Ovary (tissue), 9 donors: ENCODE results near the gene OXA1L. TPM values are rescaled to one million over a fixed set of nuclear protein-coding genes. Genes with fewer than 3 reads are reported as not detected.
"Not testable (repeated sequence)": the region's sequence is repeated elsewhere in the genome, so short reads cannot be mapped to it uniquely, and the experiment has no call there.

Experiments
- DNase-seq, 5 donors: peaks; one replicate each; pipeline ENCODE4 v3.0.0-alpha.2; 2019 to 2020
- H3K27ac ChIP-seq, 2 donors: fragments of 200-600 bp; one replicate each; pipeline versions ENCODE4 v1.5.1 to v1.8.0; 2019 to 2022
- H3K27me3 ChIP-seq: fragments of 200-600 bp; one replicate; pipeline ENCODE4 v1.8.0; 2022
- H3K36me3 ChIP-seq: fragments of 200-600 bp; sonication (generic); one replicate; pipeline ENCODE4 v1.5.1; 2019
- H3K4me1 ChIP-seq: one replicate; pipeline ENCODE4 v1.8.1; 2013; ENCODE audit warnings: mild to moderate bottlenecking, moderate library complexity; ENCODE audit not compliant: insufficient read depth
- H3K4me3 ChIP-seq: fragments of 200-600 bp; sonication (generic); one replicate; pipeline ENCODE4 v1.5.1; 2017
- H3K9me3 ChIP-seq, 2 donors: fragments of 200-600 bp in 1 of 2; sonication (generic) in 1 of 2; one replicate each; pipeline versions ENCODE4 v1.5.1 to v1.8.1; 2013 to 2019; ENCODE audit warnings: mild to moderate bottlenecking in 1 of 2, moderate library complexity in 1 of 2
- EP300 ChIP-seq: sonication (generic); formaldehyde crosslinking; IDR thresholded peaks from one replicate; pipeline ENCODE4 v1.6.1; 2017; ENCODE audit warnings: antibody characterized with exemption
- POLR2A ChIP-seq: fragments of 450-650 bp; IDR thresholded peaks from one replicate; pipeline ENCODE4 v1.6.1; 2017; ENCODE audit warnings: antibody characterized with exemption, mild to moderate bottlenecking, moderate library complexity
- WGBS, 3 donors: extraction: QIAGEN DNeasy Blood & Tissue Kit in 1 of 3; methylation state at CpG; one replicate each; pipeline versions ENCODE4 v1.1.5 to v1.1.7; 2013 to 2017; 5-methylcytosine and 5-hydroxymethylcytosine counted together
- intact Hi-C, 4 donors: fragments of 100-400 bp; cut with DNase I; formaldehyde crosslinking; loops; one replicate each; pipeline versions ENCODE4 v1.11.0 to v1.15.1; 2022 to 2023
- polyA plus RNA-seq, 2 donors: library from polyadenylated mRNA; stranded (reverse); fragments of 200-250 nt in 1 of 2; fragments of 350-450 nt in 1 of 2; fragmentation: Illumina TruSeq in 1 of 2; extraction: RNeasy Lipid Tissue Mini Kit (QIAGEN cat#74804) in 1 of 2; gene quantifications; one replicate each; pipeline ENCODE4 v1.2.3, GENCODE V29; 2013 to 2014
- total RNA-seq, 7 donors: library from RNA; depleted of rRNA in 2 of 7; stranded (reverse); fragments of >200 nt in 2 of 7; fragmentation: NEBNext Ultra II Directional in 3 of 7; extraction: Animal tissue kit (Norgen Biotek cat#: 25700) in 3 of 7; gene quantifications; one replicate each; pipeline versions ENCODE4 v1.1.0 to v1.2.4, GENCODE V29; 2016 to 2023
- TF ChIP-seq, protein P1 (sequence below), 3 donors: fragments of 450-650 bp in 2 of 3; fragments of 200-600 bp in 1 of 3; IDR thresholded peaks; one replicate each; pipeline versions ENCODE4 v1.5.1 to v1.8.0; 2016 to 2022; ENCODE audit warnings: antibody characterized with exemption in 3 of 3, mild to moderate bottlenecking in 1 of 3
- donor health status: DM: no; HTN: no; CAD: no; lungs with moderate emphysema.
- donor health status: DM: no; HTN: no; CAD: no.
- donor health status: Bipolar disorder and iron deficiency.
- donor health status: DM: yes; HTN: yes; CAD: no.
- donor health status: DM: no; HTN: no; CAD: no.
- donor health status: DM: yes; HTN: yes; CAD: no.

Gene OXA1L
- total and polyA plus RNA-seq, 9 donors: 52.7 to 199 (median 85.5) TPM

DNA sequence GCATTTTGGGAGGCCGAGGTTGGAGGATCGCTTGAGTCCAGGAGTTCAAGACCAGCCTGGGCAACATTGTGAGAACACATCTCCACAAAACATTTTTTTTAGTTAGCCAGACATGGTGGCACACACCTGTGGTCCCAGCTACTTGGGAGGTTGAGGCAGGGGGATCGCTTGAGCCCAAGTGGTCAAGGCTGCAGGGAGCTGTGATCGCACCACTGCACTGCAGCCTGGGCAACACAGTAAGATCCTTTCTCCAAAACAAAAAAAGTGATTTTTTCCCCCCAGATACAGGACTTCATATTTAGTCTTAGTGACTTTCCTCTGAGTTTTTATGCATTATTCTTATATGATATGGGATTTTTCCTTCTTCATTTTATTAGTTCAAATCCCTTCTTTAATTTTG, 20.2 kb downstream of the OXA1L start:
- Histone ChIP-seq H3K4me3 (no peak overlapping the region), H3K36me3 (no peaks in the 10 kb centered on the region), H3K27me3 (no peaks in the 10 kb centered on the region), H3K27ac (no peak overlapping the region), H3K9me3 (no peaks in the 10 kb centered on the region), H3K4me1 (no peaks in the 10 kb centered on the region)
- no peak for DNase-seq
- intact Hi-C loops: no loop called here
- WGBS, 3 donors: 91 to 95% (median 92%) methylated on average over 4 of the region's 4 CpGs
- TF ChIP-seq EP300 (no peak), POLR2A (no peak)
- TF ChIP-seq, protein P1, sequence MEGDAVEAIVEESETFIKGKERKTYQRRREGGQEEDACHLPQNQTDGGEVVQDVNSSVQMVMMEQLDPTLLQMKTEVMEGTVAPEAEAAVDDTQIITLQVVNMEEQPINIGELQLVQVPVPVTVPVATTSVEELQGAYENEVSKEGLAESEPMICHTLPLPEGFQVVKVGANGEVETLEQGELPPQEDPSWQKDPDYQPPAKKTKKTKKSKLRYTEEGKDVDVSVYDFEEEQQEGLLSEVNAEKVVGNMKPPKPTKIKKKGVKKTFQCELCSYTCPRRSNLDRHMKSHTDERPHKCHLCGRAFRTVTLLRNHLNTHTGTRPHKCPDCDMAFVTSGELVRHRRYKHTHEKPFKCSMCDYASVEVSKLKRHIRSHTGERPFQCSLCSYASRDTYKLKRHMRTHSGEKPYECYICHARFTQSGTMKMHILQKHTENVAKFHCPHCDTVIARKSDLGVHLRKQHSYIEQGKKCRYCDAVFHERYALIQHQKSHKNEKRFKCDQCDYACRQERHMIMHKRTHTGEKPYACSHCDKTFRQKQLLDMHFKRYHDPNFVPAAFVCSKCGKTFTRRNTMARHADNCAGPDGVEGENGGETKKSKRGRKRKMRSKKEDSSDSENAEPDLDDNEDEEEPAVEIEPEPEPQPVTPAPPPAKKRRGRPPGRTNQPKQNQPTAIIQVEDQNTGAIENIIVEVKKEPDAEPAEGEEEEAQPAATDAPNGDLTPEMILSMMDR (IDR thresholded peaks at IDR 0.05): no peak

DNA sequence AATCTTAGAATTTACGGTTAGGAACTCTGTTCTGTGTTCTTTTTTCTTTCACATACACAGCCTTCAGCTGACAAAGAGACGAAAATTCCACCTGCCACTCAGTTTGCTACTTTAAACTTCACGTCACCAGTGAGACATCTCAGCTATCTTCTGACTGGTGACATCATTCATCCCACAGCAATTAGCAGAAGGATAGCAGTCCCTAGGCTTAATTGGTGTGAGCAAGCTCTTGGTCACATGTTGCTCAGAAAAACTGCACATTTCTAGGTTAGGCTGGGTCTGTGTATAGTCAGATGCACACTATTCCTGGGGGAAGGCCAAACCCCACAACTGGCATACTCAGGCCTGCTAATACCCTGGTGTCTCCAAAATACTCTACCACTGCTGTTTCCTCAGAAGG, 24.8 kb downstream of the OXA1L start:
- no peak overlapping the region for H3K4me3 ChIP-seq
- no peak for DNase-seq
- 44 to 61% (median 45%) methylated on average over 3 of the region's 3 CpGs for WGBS, 3 donors
- intact Hi-C loops: no loop called here
- TF ChIP-seq POLR2A (no peak), EP300 (no peak)
- TF ChIP-seq, protein P1 (IDR thresholded peaks at IDR 0.05): no peak
- no peak overlapping the region for H3K27ac ChIP-seq
- no peaks in the 10 kb centered on the region for H3K9me3 ChIP-seq
- H3K27me3 ChIP-seq: no peaks in the 10 kb centered on the region
- H3K4me1 ChIP-seq: no peaks in the 10 kb centered on the region
- no peaks in the 10 kb centered on the region for H3K36me3 ChIP-seq

DNA sequence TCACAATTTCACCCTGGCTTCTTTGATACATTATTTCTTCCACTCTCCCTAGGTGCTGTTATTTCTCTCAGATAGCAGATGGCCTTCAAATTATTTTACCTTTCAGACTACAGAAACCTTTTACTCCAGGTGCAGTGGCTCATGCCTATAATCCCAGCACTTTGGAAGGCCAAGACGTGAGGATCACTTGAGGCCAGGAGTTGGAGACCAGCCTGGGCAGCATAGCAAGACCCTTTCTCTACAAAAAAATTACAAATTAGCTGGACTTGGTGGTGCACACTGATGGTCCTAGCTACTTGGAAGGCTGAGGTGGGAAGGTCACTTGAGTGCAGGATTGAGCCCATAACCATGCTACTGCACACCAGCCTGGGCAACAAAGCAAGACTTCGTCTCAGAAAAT, 25.7 kb downstream of the OXA1L start:
- 88 to 96% (median 88%) methylated on average over 2 of the region's 2 CpGs for WGBS, 3 donors
- Histone ChIP-seq H3K4me1 (no peaks in the 10 kb centered on the region), H3K27me3 (no peaks in the 10 kb centered on the region), H3K9me3 (no peaks in the 10 kb centered on the region), H3K27ac (no peak overlapping the region), H3K36me3 (no peaks in the 10 kb centered on the region), H3K4me3 (no peak overlapping the region)
- intact Hi-C loops: no loop called here
- DNase-seq: no peak
- TF ChIP-seq POLR2A (no peak), EP300 (no peak)
- TF ChIP-seq, protein P1 (IDR thresholded peaks at IDR 0.05): no peak

DNA sequence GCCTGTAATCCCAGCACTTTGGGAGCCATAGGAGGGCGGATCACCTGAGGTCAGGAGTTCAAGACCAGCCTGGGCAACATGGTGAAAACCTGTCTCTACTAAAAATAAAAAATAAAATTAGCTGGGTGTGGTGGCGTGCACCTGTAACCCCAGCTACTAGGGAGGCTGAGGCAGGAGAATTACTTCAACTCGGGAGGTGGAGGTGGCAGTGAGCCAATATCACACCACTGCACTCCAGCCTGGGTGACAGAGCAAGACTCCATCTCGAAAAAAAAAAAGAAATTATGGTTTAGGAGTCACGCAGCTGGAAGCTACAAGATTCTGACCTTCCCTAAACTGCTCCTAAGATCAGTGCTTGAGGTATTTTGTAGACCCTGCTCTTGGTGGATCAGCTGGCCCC, 27.1 kb downstream of the OXA1L start:
- H3K27ac ChIP-seq, H3K36me3 ChIP-seq, intact Hi-C loops, H3K9me3 ChIP-seq, H3K4me1 ChIP-seq, H3K27me3 ChIP-seq, DNase-seq, H3K4me3 ChIP-seq: not testable (repeated sequence)
- WGBS, 3 donors: 74 to 84% (median 78%) methylated on average over 5 of the region's 5 CpGs

DNA sequence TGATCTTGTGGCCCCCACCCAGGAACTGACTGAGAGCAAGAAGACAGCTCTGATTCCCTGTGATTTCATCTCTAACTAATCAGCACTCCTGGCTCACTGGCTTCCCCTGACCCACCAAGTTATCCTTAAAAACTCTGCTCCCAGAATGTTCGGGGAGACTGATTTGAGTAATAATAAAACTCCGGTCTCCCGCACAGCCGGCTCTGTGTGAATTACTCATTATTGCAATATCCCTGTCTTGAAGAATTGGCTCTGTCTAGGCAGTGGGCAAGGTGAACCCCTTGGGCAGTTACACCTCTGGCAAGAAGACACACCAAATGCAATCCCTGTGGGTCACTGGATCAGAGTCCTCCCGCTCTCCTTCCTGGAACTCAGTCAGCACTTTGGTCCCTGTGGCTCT, 27.5 kb downstream of the OXA1L start:
- no peak for DNase-seq
- Histone ChIP-seq H3K9me3 (no peaks in the 10 kb centered on the region), H3K27ac (no peak overlapping the region), H3K4me3 (no peak overlapping the region), H3K27me3 (no peaks in the 10 kb centered on the region), H3K36me3 (no peaks in the 10 kb centered on the region), H3K4me1 (no peaks in the 10 kb centered on the region)
- intact Hi-C loops: no loop called here
- TF ChIP-seq, protein P1 (IDR thresholded peaks at IDR 0.05): no peak
- no peak for TF ChIP-seq POLR2A
- no peak for TF ChIP-seq EP300
- 66 to 81% (median 68%) methylated on average over 5 of the region's 5 CpGs for WGBS, 3 donors
